Measurements from ENCODE around the gene ARHGEF4.

DNA sequence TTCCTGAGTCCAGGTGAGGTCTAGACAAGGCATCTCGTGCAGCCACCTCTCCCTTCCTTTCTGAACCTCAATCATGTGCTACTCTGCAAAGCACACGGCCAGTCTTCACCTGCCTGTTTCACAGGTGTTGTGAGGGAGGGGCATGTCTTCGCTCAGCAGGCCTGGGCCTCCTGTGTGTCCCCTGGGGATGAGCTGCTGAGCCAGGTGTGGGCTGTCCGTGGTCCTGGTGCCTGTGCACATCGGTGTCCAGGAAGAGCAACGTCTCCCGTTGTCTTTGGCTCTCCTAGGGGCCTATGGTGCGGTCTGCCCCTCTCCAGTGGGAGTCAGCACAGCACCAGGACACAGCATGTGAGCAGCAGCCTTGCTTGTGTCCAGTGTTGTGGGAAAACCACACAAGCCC lies 16.7 kb downstream of the ARHGEF4 start:
- TF ChIP-seq POLR2A (IDR thresholded peaks at IDR 0.05; ENCODE audit: low read depth) (no peak), POLR2AphosphoS5 (IDR thresholded peaks at IDR 0.05) (no peak)
- TF ChIP-seq, protein P1, sequence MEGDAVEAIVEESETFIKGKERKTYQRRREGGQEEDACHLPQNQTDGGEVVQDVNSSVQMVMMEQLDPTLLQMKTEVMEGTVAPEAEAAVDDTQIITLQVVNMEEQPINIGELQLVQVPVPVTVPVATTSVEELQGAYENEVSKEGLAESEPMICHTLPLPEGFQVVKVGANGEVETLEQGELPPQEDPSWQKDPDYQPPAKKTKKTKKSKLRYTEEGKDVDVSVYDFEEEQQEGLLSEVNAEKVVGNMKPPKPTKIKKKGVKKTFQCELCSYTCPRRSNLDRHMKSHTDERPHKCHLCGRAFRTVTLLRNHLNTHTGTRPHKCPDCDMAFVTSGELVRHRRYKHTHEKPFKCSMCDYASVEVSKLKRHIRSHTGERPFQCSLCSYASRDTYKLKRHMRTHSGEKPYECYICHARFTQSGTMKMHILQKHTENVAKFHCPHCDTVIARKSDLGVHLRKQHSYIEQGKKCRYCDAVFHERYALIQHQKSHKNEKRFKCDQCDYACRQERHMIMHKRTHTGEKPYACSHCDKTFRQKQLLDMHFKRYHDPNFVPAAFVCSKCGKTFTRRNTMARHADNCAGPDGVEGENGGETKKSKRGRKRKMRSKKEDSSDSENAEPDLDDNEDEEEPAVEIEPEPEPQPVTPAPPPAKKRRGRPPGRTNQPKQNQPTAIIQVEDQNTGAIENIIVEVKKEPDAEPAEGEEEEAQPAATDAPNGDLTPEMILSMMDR (IDR thresholded peaks at IDR 0.05) = no peak
